Inferior parietal cortex (tissue), 1 donor: Measurements from ENCODE around the gene MATK.

Experiments
- DNase-seq: peaks from one replicate; pipeline ENCODE4 v3.0.0-alpha.2; 2016; ENCODE audit errors: extremely low spot score

MATK gene

GRCh38 chr19:3751236-3751635 lies 34.9 kb downstream of the MATK start:
- DNase-seq, result no peak

DNA sequence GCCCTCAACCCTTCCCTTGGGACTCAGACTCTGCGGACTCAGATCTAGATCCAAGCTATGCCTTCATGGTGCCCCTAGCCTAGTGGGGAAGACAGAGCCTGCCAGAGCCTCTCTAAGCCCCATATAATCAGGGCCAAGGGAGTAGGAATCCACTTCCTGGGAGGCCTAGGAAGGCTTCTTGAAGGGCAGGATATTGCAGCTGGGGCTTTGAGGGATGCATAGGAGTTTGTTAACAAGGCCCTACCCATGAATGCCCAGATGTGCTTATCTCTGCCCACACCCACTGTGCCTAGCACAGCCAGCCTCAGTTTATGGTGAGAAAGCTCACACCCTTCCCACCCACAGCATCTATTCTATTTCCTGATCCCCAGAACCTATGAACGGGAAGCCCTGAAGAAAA lies 36.0 kb downstream of the MATK start:
- no peak for DNase-seq

DNA sequence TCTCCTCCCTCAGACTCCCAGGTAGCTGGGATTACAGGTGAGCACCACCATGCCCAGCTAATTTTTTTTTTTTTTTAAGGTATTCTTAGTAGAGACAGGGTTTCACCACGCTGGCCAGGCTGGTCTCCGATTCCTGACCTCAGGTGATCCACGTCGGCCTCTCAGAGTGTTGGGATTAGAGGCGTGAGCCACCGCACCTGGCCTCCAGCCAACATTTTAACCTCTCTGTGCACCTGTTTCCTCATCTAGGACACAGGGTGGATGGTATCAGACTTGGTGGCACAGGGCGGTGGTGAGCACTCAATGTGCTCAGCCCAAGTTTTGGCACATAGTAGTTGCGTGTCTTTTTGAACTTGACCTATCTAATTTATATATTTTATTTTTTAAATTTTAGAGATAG lies 37.2 kb downstream of the MATK start:
- DNase-seq, result no peak

- DNase-seq, result no peak
Observed at GRCh38 chr19:3746371-3747056, 39.7 kb downstream of the MATK start.

DNA sequence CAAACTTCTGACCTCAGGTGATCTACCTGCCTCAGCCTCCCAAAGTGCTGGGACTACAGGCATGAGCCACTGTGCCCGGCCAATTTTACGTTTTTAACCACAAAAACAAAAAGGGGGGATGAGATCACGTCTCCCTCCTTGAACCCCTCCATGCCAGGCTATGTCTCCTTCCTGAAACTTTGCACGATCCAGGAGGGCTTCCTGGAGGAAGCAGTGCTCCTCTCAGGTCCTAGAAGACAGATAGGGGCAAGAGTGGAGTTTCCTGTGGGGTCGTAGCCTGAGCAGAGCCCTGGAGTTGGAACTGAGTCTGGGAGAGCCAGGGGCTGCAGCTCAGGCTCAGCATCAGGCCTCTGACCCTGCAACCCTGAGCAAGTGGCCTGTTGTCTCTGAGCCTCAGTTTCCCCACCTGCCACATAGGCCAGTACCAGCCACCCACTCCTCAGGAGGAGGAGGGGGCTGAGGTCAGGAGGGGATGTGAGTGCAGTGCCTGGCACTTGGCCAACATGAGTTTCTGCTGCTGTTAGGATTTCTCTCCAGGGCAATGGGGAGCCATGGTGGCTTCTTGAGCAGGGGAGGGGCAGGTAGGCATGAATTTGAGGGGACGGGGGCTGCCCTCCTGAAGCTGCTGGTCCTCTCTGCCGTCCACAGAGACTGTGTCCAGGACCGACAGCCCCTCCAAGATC lies 40.7 kb downstream of the MATK start:
- DNase-seq, result no peak

GRCh38 chr19:3743486-3743885 lies 42.7 kb downstream of the MATK start:
- no peak for DNase-seq

DNA sequence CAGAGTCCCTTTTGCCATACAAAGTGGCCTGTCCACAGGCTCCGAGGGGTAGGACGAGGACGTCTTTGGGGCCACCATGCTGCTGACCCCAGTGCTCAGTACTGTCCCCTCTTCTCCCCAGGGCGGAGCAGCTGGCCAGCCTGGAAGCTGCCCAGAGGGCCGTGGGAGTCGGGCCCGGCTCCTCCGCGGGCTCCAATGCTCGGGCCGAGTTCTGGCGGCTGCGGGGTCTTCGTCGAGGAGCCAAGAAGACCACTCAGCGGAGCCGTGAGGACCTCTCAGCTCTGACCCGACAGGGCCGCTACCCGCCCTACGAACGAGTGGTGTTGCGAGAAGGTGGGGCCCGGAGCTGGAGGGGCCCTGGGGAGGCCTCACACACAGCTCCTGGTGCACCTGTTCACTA lies 45.8 kb downstream of the MATK start:
- no peak for DNase-seq

- no peak for DNase-seq
Observed at GRCh38 chr19:3738477-3739220, 47.5 kb downstream of the MATK start.

- no peak for DNase-seq
Observed at GRCh38 chr19:3737487-3738205, 48.5 kb downstream of the MATK start.

DNA sequence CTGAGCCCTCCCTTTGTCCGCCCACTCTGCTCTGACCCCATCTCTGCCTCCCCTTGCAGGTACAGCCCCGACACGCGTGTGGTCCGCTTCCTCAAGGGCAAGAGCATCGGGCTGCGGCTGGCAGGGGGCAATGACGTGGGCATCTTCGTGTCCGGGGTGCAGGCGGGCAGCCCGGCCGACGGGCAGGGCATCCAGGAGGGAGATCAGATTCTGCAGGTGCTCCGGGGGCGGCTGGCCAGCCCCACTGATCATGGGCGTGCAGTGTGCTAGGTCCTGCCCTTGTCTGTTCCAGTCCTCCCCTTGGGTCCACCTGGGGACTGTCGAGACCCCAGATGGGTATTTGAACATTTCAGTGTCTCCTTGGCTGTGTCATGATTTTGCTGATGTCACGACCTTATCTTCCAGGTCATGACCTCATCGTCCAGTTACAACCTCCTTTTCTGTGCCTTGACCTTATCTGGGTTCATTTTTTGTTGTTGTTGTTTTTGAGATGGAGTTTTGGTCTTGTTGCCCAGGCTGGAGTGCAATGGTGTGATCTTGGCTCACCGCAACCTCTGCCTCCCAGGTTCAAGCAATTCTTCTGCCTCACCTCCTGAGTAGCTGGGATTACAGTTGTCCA lies 50.0 kb downstream of the MATK start:
- no peak for DNase-seq

GRCh38 chr19:3734310-3734600 lies 51.9 kb downstream of the MATK start:
- no peak for DNase-seq

DNA sequence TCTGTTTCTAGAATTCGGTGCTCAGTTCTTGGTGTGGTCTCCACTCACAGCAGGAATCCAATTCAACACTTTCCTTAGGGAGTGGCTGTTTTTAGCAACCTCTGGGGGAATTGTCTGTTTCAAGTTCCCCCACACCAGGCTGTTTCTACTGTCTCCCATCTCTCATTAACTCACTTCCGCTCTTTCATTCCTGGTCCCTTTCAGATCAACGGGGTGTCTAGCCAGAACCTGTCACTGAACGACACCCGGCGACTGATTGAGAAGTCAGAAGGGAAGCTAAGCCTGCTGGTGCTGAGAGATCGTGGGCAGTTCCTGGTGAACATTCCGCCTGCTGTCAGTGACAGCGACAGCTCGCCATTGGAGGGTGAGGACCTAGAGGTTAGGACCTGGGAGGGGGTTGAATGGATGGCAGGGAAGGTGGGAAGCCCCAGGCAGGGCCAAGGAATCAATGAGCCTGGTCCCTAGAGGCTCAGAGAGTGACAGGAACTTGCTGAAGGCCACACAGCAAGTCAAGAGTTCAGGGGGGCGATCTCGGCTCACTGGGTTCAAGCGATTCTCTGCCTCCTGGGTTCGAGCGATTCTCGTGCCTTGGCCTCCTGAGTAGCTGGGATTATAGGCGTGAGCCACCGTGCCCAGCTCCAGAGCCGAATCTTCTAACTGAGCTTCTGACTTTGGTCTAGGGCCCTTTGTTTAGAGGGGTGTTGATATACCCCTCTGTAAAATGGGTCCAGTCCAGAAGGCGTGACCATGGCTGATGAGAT lies 52.5 kb downstream of the MATK start:
- no peak for DNase-seq

- no peak for DNase-seq
Observed at GRCh38 chr19:3732108-3732507, 54.1 kb downstream of the MATK start.

DNA sequence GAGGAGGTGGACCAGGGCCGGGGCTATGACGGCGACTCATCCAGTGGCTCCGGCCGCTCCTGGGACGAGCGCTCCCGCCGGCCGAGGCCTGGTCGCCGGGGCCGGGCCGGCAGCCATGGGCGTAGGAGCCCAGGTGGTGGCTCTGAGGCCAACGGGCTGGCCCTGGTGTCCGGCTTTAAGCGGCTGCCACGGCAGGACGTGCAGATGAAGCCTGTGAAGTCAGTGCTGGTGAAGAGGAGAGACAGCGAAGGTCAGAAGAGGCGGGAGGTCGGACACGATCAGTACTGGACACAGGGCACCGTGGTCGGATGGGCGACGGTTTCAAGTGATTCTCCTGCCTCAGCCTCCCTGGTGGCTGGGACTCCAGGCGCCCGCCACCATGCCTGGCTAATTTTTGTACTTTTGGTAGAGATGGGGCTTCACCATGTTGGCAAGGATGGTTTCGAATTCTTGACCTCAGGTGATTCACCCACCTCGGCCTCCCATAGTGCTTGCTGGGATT lies 55.7 kb downstream of the MATK start:
- DNase-seq, result no peak
